ENCODE results near the gene MRPL49. TPM values are rescaled to one million over a fixed set of nuclear protein-coding genes. Genes with fewer than 3 reads are reported as not detected.

The MRPL49 gene
- total RNA-seq, 1 experiment from 2014 or later = 55.9 TPM

GRCh38 chr11:65107078-65107477, 15.0 kb upstream of the MRPL49 start:
- Mint-ChIP-seq H3K27ac (no peak overlapping the region), H3K4me1 (peaks cover 7% of the 10 kb centered on the region), H3K9me3 (no peaks in the 10 kb centered on the region), H3K27me3 (ENCODE audit: low read depth) (no peaks in the 10 kb centered on the region), H3K4me3 (no peak overlapping the region), H3K36me3 (peaks cover 3% of the 10 kb centered on the region; the same call in 1 of the 2 replicates)
- ChIA-PET POLR2A (no interaction called here), CTCF (interaction anchor here (1.5 kb wide), 1 partner anchor 10 kb away, joined by 5 read pairs; the partner anchor contains the start of gene ZNHIT2)
- no peak for TF ChIP-seq NFYB (CRISPR knock-in tag; conservative IDR thresholded peaks at IDR 0.05; ENCODE audit: low read depth)
- no peak for TF ChIP-seq PRDM15 (CRISPR knock-in tag; IDR thresholded peaks at IDR 0.05)
- no peak for TF ChIP-seq HMGXB4 (CRISPR knock-in tag; IDR thresholded peaks at IDR 0.05)
- no peak for TF ChIP-seq TP53 (CRISPR knock-in tag; IDR thresholded peaks at IDR 0.05)
- no peak for TF ChIP-seq GRHL2 (CRISPR knock-in tag; IDR thresholded peaks at IDR 0.05; ENCODE audit: insufficient replicate concordance, severe bottlenecking)
- TF ChIP-seq CTCF (IDR thresholded peaks at IDR 0.05) = no peak
- no peak for TF ChIP-seq E2F4 (CRISPR knock-in tag; IDR thresholded peaks at IDR 0.05; ENCODE audit: borderline replicate concordance, low read depth)
- no peak for TF ChIP-seq TEAD4 (CRISPR knock-in tag; IDR thresholded peaks at IDR 0.05)
- no peak for TF ChIP-seq GTF2I (CRISPR knock-in tag; conservative IDR thresholded peaks at IDR 0.05)
- no peak for TF ChIP-seq SP1 (CRISPR knock-in tag; conservative IDR thresholded peaks at IDR 0.05)
- TF ChIP-seq FOXJ3 (CRISPR knock-in tag; IDR thresholded peaks at IDR 0.05; ENCODE audit: borderline replicate concordance) = no peak
- no peak for TF ChIP-seq OVOL2 (CRISPR knock-in tag; IDR thresholded peaks at IDR 0.05; ENCODE audit: borderline replicate concordance)
- no peak for TF ChIP-seq ZNF671 (CRISPR knock-in tag; IDR thresholded peaks at IDR 0.05)
- no peak for TF ChIP-seq TEAD1 (CRISPR knock-in tag; IDR thresholded peaks at IDR 0.05)
- TF ChIP-seq E2F1 (CRISPR knock-in tag; IDR thresholded peaks at IDR 0.05) = no peak
- no peak for TF ChIP-seq AFF4 (CRISPR knock-in tag; IDR thresholded peaks at IDR 0.05; ENCODE audit: borderline replicate concordance)
- no peak for TF ChIP-seq ZNF121 (CRISPR knock-in tag; IDR thresholded peaks at IDR 0.05)
- DNase-seq (ENCODE audit: low spot score) (no peak), ATAC-seq (no peak)

Measured in WTC11 (cell line).